SK-N-SH treated with all-trans-retinoic acid at 6 μM for 48 hours (cell line): ENCODE results near the gene BEST1.
A peak's percentile ranks its signal among the peaks of the same experiment; 100 is the strongest.

Source experiments
- ATAC-seq: fragments of 200-7000 bp; cut with Tn5 transposase; 3 replicates; pipeline ENCODE4 v1.9.1; 2020; ENCODE audit warnings: mild to moderate bottlenecking, moderate library complexity
- ESRRG ChIP-seq: fragments of 250-450 bp; sonication (Bioruptor Pico); IDR thresholded peaks from 2 replicates; pipeline ENCODE4 v1.6.1; 2021; ENCODE audit warnings: mild to moderate bottlenecking
- GLIS3 ChIP-seq: fragments of 250-450 bp; sonication (Bioruptor Pico); IDR thresholded peaks from 2 replicates; pipeline ENCODE4 v1.5.0; 2020; ENCODE audit warnings: mild to moderate bottlenecking, moderate library complexity
- ISL1 ChIP-seq: fragments of 250-450 bp; sonication (Bioruptor Pico); IDR thresholded peaks from 2 replicates; pipeline ENCODE4 v2.1.2; 2022; ENCODE audit warnings: mild to moderate bottlenecking, moderate library complexity
- PATZ1 ChIP-seq: fragments of 250-450 bp; sonication (Bioruptor Pico); IDR thresholded peaks from 2 replicates; pipeline ENCODE4 v1.8.0; 2020; ENCODE audit warnings: mild to moderate bottlenecking, moderate library complexity, borderline replicate concordance
- SNAI2 ChIP-seq: fragments of 250-450 bp; sonication (Bioruptor Pico); IDR thresholded peaks from 2 replicates; pipeline ENCODE4 v1.5.0; 2020; ENCODE audit warnings: mild to moderate bottlenecking, moderate library complexity
- TCF4 ChIP-seq: fragments of 250-450 bp; sonication (Bioruptor Pico); IDR thresholded peaks from 2 replicates; pipeline ENCODE4 v1.8.0; 2021; ENCODE audit warnings: mild to moderate bottlenecking, moderate library complexity, borderline replicate concordance
- TOX ChIP-seq: fragments of 250-450 bp; sonication (Bioruptor Pico); IDR thresholded peaks from 2 replicates; pipeline ENCODE4 v1.8.0; 2021; ENCODE audit warnings: mild to moderate bottlenecking, moderate library complexity, borderline replicate concordance
- TSHZ2 ChIP-seq: fragments of 250-450 bp; sonication (Bioruptor Pico); IDR thresholded peaks from 2 replicates; pipeline ENCODE4 v1.5.0; 2020; ENCODE audit warnings: mild to moderate bottlenecking, moderate library complexity
- ZC3H10 ChIP-seq: fragments of 250-450 bp; sonication (Bioruptor Pico); IDR thresholded peaks from 2 replicates; pipeline ENCODE4 v1.5.1; 2021; ENCODE audit warnings: mild to moderate bottlenecking, moderate library complexity
- ZFP3 ChIP-seq: fragments of 250-450 bp; sonication (Bioruptor Pico); IDR thresholded peaks from 2 replicates; pipeline ENCODE4 v1.5.0; 2020; ENCODE audit warnings: mild to moderate bottlenecking, moderate library complexity
- ZFP30 ChIP-seq: fragments of 450-650 bp; formaldehyde crosslinking; IDR thresholded peaks from 2 replicates; pipeline ENCODE4 v1.5.0; 2022; ENCODE audit warnings: mild to moderate bottlenecking, moderate library complexity
- ZNF565 ChIP-seq: fragments of 450-650 bp; formaldehyde crosslinking; conservative IDR thresholded peaks from 2 replicates; pipeline ENCODE4 v1.5.0; 2020; ENCODE audit warnings: low read depth, mild to moderate bottlenecking, moderate library complexity
- ZNF70 ChIP-seq: fragments of 450-650 bp; formaldehyde crosslinking; IDR thresholded peaks from 2 replicates; pipeline ENCODE4 v1.5.0; 2020; ENCODE audit warnings: mild to moderate bottlenecking, moderate library complexity
- ZNF8 ChIP-seq: fragments of 450-650 bp; formaldehyde crosslinking; IDR thresholded peaks from 2 replicates; pipeline ENCODE4 v1.5.0; 2020; ENCODE audit warnings: mild to moderate bottlenecking, moderate library complexity
- TF ChIP-seq, protein P1 (sequence below): fragments of 250-450 bp; sonication (Bioruptor Pico); IDR thresholded peaks from 2 replicates; pipeline ENCODE4 v1.5.1; 2021; ENCODE audit warnings: mild to moderate bottlenecking, moderate library complexity
- TF ChIP-seq, protein P2 (sequence below): fragments of 250-450 bp; sonication (Bioruptor Pico); IDR thresholded peaks from 2 replicates; pipeline ENCODE4 v1.8.0; 2021; ENCODE audit warnings: low read depth, mild to moderate bottlenecking, moderate library complexity, borderline replicate concordance

BEST1 gene

DNA sequence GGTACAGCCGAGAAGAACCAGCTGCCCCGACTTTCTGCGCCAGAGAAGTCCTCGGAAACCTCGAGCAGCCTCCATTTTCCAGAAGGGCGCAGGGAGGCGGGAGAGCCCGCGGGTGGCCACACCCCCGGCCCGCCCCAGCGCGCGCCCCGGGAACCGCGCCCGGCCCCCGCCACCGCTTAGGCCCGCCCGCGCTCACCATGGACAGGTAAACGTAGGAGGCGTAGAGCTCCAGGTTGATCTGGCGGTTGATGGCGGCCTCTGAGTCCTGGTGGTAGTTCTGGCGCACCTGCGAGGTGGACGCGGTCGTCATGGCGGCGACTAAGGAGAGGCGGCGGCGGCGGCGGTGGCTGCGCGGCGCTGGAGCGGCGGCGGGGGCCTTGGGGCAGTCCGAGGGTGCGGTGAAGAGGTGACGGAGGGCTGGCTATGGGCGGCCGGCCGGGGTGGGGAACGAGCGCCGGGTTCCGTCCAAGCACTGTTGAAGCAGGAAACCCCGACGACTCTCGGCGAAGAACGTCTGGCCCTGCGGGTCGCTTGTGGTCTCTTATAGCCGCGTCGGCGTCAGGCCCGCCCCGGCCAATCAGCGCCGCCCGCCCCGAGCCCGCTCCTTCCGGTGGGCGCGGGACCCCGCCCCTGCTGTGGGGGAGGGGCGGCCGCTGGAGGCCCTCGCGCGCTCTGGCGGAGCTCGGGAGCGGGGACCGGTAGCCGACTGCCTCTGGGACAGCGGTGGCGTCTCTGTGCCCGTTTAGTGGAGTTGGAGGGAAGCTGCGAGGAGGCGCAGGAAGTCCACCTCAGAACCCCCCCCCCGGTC is 17.2 kb downstream of the BEST1 start, which contains the start of gene FTH1:
TSS of gene FTH1 (minus strand) at position 519 of the 808 bp plus-strand sequence. CDS start at position 310, 209 bp downstream.
- peak; percentile 77 for ATAC-seq
- TF ChIP-seq ZC3H10 (CRISPR knock-in tag), result no peak
- 0 out of 2 replicates have a peak, but pooled peaks have one; percentile 66 for TF ChIP-seq ESRRG (CRISPR knock-in tag)

DNA sequence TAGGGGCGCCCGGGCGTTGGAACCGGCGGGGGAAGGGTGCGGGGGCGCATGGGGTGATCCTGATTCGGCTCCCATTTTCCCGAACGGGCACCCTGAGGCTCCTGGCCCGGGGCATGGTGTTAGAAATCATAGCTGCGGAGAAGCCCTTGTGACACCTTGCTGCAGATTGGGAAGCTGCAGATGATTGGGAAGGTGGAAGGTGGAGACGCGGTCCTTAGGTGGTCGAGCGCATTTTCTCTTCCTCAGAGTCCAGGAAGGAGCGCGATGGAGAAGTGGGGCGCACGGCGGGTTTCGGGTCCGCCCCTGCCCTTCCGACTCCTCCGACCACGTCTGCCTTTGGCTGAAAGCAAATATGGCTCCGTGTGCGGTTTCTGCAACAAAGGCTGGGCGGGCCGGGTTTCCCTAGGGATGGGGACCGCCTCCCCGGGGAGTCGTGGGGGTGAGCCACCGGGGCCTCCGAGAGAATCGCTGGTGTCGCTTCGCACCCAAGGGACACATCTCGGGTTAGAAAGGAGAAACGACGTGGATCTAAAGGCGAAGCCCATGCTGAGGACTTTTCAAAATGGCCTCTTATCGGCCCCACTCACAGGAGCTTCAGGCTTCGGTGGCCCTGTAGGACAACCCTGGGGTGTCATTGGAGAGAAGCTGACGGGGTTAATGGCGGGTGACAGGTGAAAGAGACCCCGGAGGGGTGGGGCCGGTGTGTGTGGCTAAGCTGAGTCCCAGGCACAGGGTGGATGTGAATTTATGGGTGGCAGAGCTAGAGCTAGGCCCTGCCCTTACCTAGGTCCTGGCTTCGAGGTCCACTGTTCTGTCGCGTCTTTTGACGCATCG is 18.0 kb downstream of the BEST1 start:
- ATAC-seq, result peak; percentile 9

DNA sequence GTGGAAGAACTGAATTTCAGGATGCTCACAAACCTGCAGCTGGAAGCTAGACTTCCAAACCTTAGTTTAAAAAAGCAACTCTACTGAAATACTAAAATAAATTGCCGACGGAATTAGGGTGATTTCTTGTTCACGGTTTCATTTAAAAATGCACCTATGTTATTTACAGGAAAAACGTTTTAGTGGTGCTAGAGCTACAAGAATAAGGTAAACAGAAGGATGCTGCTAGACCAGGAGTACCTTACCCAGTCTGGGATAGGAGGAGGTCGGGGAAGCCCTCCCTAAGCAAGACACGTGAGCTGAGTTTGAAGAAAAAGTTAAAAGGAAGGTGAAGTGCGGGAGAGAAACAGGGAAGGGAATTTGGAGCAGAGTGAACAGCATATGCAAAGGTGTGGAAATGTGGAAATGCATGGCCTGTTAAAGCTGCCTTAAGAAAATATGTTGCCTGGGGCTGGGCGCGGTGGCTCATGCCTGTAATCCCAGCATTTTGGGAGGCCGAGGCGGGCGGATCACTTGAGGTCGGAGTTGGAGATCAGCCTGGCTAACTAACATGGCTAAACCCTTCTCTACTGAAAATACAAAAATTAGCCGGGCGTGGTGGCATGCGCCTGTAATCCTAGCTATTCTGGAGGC is 18.7 kb downstream of the BEST1 start:
- TF ChIP-seq ZC3H10 (CRISPR knock-in tag) (no peak), TOX (CRISPR knock-in tag) (no peak), PATZ1 (CRISPR knock-in tag) (no peak)
- TF ChIP-seq, protein P1, sequence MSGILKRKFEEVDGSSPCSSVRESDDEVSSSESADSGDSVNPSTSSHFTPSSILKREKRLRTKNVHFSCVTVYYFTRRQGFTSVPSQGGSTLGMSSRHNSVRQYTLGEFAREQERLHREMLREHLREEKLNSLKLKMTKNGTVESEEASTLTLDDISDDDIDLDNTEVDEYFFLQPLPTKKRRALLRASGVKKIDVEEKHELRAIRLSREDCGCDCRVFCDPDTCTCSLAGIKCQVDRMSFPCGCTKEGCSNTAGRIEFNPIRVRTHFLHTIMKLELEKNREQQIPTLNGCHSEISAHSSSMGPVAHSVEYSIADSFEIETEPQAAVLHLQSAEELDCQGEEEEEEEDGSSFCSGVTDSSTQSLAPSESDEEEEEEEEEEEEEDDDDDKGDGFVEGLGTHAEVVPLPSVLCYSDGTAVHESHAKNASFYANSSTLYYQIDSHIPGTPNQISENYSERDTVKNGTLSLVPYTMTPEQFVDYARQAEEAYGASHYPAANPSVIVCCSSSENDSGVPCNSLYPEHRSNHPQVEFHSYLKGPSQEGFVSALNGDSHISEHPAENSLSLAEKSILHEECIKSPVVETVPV, result no peak
- no peak for ATAC-seq

More for the DNA sequence above, 18.0 kb downstream of the BEST1 start:
- TF ChIP-seq ZFP3 (CRISPR knock-in tag) (peak; percentile 47; the same call in 1 of the 2 replicates), GLIS3 (CRISPR knock-in tag) (no peak)

DNA sequence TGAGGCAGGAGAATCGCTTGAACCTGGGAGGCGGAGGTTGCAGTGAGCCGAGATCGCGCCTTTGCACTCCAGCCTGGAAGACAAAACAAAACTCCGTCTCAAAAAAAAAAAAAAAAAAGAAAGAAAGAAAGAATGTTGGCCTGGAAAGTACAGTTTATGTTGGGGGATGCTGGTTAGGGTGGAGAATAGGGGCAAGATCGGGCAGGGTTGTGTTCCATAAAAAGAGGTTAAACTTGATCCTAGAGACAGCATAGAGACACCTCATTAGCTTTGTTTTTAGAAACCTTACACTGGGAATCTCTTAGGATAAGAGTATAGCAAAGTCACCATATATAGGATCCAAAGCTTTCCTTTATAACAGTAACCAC is 19.2 kb downstream of the BEST1 start:
- no peak for TF ChIP-seq ISL1 (CRISPR knock-in tag)
- TF ChIP-seq TCF4, result no peak
- TF ChIP-seq ESRRG (CRISPR knock-in tag), result no peak
- TF ChIP-seq, protein P2, sequence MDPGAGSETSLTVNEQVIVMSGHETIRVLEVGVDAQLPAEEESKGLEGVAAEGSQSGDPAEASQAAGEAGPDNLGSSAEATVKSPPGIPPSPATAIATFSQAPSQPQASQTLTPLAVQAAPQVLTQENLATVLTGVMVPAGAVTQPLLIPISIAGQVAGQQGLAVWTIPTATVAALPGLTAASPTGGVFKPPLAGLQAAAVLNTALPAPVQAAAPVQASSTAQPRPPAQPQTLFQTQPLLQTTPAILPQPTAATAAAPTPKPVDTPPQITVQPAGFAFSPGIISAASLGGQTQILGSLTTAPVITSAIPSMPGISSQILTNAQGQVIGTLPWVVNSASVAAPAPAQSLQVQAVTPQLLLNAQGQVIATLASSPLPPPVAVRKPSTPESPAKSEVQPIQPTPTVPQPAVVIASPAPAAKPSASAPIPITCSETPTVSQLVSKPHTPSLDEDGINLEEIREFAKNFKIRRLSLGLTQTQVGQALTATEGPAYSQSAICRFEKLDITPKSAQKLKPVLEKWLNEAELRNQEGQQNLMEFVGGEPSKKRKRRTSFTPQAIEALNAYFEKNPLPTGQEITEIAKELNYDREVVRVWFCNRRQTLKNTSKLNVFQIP (CRISPR knock-in tag), result no peak
- TF ChIP-seq SNAI2, result no peak
- no peak for TF ChIP-seq ZNF8 (CRISPR knock-in tag)
- no peak for TF ChIP-seq ZFP30 (CRISPR knock-in tag)
- TF ChIP-seq ZNF70 (CRISPR knock-in tag), result no peak
- TF ChIP-seq PATZ1 (CRISPR knock-in tag), result no peak
- TF ChIP-seq ZC3H10 (CRISPR knock-in tag), result no peak
- no peak for TF ChIP-seq TOX (CRISPR knock-in tag)
- TF ChIP-seq ZNF565, result no peak
- TF ChIP-seq TSHZ2, result no peak
- ATAC-seq, result no peak
